Hair follicular keratinocyte (primary cell): ENCODE results near the gene MPP7. TPM values are rescaled to one million over a fixed set of nuclear protein-coding genes. Genes with fewer than 3 reads are reported as not detected.

Experiments used
- total RNA-seq: library from RNA; depleted of rRNA; stranded (reverse); fragments of >200 nt; gene quantifications from 2 replicates; pipeline ENCODE4 v1.2.3, GENCODE V29; 2015

The MPP7 gene
- 3.8 TPM in 2 replicates for total RNA-seq

GRCh38 chr10:28302638-28303488, at the start of gene MPP7:
MPP7 (minus strand) TSS chr10:28303064; CDS start chr10:28238604, 64,460 bp downstream.

Other genes starting within 250 kb of the MPP7 start
- 42.8 and 48.6 TPM in 2 replicates for gene WAC, start 230.1 kb upstream of the MPP7 start, total RNA-seq